GM12891 (cell line): ENCODE data around the gene GSC2.

Experiments used
- POLR2A ChIP-seq: IDR thresholded peaks from 2 replicates; pipeline ENCODE4 v1.6.1; 2011; ENCODE audit warnings: low read depth, low read length, control low read depth
- POLR2AphosphoS5 ChIP-seq: IDR thresholded peaks from 2 replicates; pipeline ENCODE4 v1.6.1; 2011; ENCODE audit warnings: low read depth, low read length, control low read depth
- POU2F2 ChIP-seq: IDR thresholded peaks from 2 replicates; pipeline ENCODE4 v1.6.1; 2011; ENCODE audit warnings: low read depth, mild to moderate bottlenecking, control low read depth, low read length, moderate library complexity
- TAF1 ChIP-seq: IDR thresholded peaks from 2 replicates; pipeline ENCODE4 v1.6.1; 2011; ENCODE audit warnings: low read depth, low read length, control low read depth

DNA sequence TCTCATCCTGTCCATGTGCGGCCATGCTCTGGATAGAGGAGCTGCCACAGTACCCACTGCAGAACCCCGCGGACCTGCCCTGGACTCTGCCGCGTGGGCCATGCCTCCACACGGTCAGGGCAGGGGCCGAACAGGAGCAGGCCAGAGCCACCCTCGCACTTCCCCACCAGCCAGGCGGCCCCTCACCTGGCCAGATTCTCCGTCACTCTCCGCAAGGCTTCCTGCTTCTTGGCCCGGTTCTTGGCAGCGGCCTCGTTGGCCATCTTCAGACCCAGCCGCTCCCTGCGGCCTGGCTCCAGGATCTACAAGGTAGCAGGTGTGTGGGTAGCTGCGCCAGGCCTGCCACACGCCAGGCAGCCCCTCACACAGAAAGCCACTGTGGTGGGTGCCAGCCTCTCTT, 15.2 kb downstream of the GSC2 start:
- TF ChIP-seq POLR2A (no peak), POLR2AphosphoS5 (no peak), TAF1 (no peak), POU2F2 (no peak)
